GM19468 (cell line): ENCODE measurements around the gene LGALS1.
"Not testable (repeated sequence)": the region's sequence is repeated elsewhere in the genome, so short reads cannot be mapped to it uniquely, and the experiment has no call there.

Experiments used
- ATAC-seq: cut with Tn5 transposase; IDR thresholded peaks from one replicate; pipeline ENCODE4 v1.9.1; 2021; ENCODE audit warnings: mild to moderate bottlenecking, moderate library complexity, moderate number of reproducible peaks; ENCODE audit not compliant: unreplicated experiment; ENCODE audit errors: extremely low read depth

LGALS1 gene

GRCh38 chr22:37711490-37711889 is 36.1 kb downstream of the LGALS1 start:
- ATAC-seq: no peak

- ATAC-seq: no peak
Measured at GRCh38 chr22:37713761-37714160, 38.3 kb downstream of the LGALS1 start.

GRCh38 chr22:37714634-37715033 is 39.2 kb downstream of the LGALS1 start:
- no peak for ATAC-seq

GRCh38 chr22:37715760-37716159 is 40.3 kb downstream of the LGALS1 start:
- ATAC-seq: no peak

GRCh38 chr22:37716708-37717107 is 41.3 kb downstream of the LGALS1 start:
- ATAC-seq: no peak

GRCh38 chr22:37717235-37717634 is 41.8 kb downstream of the LGALS1 start:
- not testable (repeated sequence) for ATAC-seq

GRCh38 chr22:37717746-37718305 is 42.4 kb downstream of the LGALS1 start:
- not testable (repeated sequence) for ATAC-seq

GRCh38 chr22:37725551-37726240 is 50.3 kb downstream of the LGALS1 start:
- no peak for ATAC-seq

- ATAC-seq: no peak
Measured at GRCh38 chr22:37726241-37726887, 50.9 kb downstream of the LGALS1 start.

GRCh38 chr22:37728620-37729019 is 53.2 kb downstream of the LGALS1 start:
- ATAC-seq: no peak
